ENCODE data around the gene PPP4C.

Gene PPP4C
- long read RNA-seq, transcript PPP4C-201 (9 exons, 1,407 nt), result major isoform, 81 of 240 reads
- long read RNA-seq, transcript PPP4C-214 (8 exons, 1,301 nt), result minor isoform, 15 of 240 reads
- long read RNA-seq, partial matches to known transcripts, result 3 of 240 reads
- long read RNA-seq, other reads (novel, unspliced or antisense), result 136 of 240 reads

DNA sequence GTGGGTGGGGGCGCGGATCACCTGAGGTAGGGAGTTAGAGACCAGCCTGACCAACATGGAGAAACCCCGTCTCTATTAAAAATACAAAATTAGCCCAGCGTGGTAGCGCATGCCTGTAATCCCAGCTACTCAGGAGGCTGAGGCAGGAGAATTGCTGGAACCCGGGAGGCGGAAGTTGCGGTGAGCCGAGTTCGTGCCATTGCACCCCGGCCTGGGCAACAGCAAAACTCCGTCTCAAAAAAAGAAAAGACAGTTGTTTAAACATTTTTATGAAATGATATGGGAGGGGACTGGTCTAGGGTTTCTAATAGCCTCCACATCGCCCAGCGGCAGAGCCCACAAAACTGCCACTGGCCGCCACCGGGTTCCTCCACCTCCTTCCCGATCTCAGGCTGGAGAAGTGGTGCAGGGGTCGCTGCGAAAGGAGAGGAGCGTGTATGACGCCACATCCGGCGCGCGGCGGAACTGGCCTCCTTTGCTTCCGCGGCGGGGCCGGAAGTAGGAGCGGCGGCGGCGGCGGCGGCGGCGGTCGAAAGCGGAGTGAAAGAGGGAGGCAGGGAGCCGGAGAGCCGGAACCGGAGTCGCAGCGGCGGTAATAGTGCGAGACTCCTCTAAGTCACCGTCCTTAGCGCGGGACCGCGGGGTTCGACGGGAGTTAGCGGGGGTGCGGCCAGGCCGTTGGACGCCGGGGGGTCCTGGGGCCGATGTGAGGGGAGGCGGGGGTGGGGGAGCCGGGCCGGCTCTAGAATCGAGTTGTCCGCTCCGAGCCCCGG is at the start of gene PPP4C:
Gene PPP4C (plus strand): TSS at position 492 of the 773 bp plus-strand sequence. CDS start 384 bp downstream, outside the sequence.
- peak within 1 kb of the TSS; percentile 87 for H3K27ac ChIP-seq (replicated peaks)
- no peaks in the 10 kb centered on the region for H3K27me3 ChIP-seq (ENCODE audit: insufficient read depth, poor library complexity, severe bottlenecking)
- TF ChIP-seq, protein P1, sequence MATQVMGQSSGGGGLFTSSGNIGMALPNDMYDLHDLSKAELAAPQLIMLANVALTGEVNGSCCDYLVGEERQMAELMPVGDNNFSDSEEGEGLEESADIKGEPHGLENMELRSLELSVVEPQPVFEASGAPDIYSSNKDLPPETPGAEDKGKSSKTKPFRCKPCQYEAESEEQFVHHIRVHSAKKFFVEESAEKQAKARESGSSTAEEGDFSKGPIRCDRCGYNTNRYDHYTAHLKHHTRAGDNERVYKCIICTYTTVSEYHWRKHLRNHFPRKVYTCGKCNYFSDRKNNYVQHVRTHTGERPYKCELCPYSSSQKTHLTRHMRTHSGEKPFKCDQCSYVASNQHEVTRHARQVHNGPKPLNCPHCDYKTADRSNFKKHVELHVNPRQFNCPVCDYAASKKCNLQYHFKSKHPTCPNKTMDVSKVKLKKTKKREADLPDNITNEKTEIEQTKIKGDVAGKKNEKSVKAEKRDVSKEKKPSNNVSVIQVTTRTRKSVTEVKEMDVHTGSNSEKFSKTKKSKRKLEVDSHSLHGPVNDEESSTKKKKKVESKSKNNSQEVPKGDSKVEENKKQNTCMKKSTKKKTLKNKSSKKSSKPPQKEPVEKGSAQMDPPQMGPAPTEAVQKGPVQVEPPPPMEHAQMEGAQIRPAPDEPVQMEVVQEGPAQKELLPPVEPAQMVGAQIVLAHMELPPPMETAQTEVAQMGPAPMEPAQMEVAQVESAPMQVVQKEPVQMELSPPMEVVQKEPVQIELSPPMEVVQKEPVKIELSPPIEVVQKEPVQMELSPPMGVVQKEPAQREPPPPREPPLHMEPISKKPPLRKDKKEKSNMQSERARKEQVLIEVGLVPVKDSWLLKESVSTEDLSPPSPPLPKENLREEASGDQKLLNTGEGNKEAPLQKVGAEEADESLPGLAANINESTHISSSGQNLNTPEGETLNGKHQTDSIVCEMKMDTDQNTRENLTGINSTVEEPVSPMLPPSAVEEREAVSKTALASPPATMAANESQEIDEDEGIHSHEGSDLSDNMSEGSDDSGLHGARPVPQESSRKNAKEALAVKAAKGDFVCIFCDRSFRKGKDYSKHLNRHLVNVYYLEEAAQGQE (IDR thresholded peaks at IDR 0.05; ENCODE audit: insufficient replicate concordance, low read depth), result peak; percentile 33
- TF ChIP-seq GABPA (IDR thresholded peaks at IDR 0.05; ENCODE audit: low read depth) (peak; percentile 89), POLR2AphosphoS5 (IDR thresholded peaks at IDR 0.05; ENCODE audit: low read depth) (peak; percentile 92), SPI1 (IDR thresholded peaks at IDR 0.05; ENCODE audit: borderline replicate concordance, low read depth) (peak; percentile 69; the same call in 1 of the 2 replicates)
- TF ChIP-seq, protein P2, sequence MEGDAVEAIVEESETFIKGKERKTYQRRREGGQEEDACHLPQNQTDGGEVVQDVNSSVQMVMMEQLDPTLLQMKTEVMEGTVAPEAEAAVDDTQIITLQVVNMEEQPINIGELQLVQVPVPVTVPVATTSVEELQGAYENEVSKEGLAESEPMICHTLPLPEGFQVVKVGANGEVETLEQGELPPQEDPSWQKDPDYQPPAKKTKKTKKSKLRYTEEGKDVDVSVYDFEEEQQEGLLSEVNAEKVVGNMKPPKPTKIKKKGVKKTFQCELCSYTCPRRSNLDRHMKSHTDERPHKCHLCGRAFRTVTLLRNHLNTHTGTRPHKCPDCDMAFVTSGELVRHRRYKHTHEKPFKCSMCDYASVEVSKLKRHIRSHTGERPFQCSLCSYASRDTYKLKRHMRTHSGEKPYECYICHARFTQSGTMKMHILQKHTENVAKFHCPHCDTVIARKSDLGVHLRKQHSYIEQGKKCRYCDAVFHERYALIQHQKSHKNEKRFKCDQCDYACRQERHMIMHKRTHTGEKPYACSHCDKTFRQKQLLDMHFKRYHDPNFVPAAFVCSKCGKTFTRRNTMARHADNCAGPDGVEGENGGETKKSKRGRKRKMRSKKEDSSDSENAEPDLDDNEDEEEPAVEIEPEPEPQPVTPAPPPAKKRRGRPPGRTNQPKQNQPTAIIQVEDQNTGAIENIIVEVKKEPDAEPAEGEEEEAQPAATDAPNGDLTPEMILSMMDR (IDR thresholded peaks at IDR 0.05; ENCODE audit: insufficient read depth, low read length), result no peak

DNA sequence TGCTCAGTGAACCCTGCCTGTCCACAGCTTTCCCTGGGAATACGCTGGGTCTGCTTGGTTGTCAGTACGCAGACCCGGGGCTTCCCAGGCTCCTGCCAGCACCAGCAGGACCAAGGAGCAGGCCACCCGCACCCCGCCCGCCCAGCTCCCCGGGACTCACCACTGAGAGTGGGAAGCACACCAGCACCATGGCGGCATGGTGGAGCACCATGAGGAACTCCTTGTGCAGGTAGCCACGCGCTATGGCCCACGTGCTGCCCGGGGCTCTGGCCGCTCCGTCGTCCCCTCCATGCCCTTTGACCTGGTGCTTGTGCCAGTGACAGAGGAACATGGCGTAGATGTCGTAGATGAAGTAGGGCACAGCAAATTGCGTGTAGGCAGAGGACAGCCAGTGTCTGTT is 49.3 kb upstream of the PPP4C start:
- no peak for DNase-seq (ENCODE audit: low read depth in 1 of 2, low spot score in 1 of 2)
- peaks cover 54% of the 10 kb centered on the region for H3K27me3 ChIP-seq (ENCODE audit: insufficient read depth, poor library complexity, severe bottlenecking)
- TF ChIP-seq, protein P1 (IDR thresholded peaks at IDR 0.05; ENCODE audit: insufficient replicate concordance, low read depth), result no peak
- TF ChIP-seq POLR2AphosphoS5 (IDR thresholded peaks at IDR 0.05; ENCODE audit: low read depth) (no peak), GABPA (IDR thresholded peaks at IDR 0.05; ENCODE audit: low read depth) (no peak), SPI1 (IDR thresholded peaks at IDR 0.05; ENCODE audit: borderline replicate concordance, low read depth) (no peak)
- TF ChIP-seq, protein P2 (IDR thresholded peaks at IDR 0.05; ENCODE audit: insufficient read depth, low read length), result no peak
- H3K4me3 ChIP-seq (replicated peaks; ENCODE audit: insufficient read depth, low read length), result no peak overlapping the region
- H3K27ac ChIP-seq (replicated peaks), result no peak overlapping the region

More for the DNA sequence above, at the start of gene PPP4C:
- peak within 1 kb of the TSS; percentile 92 for H3K4me3 ChIP-seq (replicated peaks; ENCODE audit: insufficient read depth, low read length)
- DNase-seq (ENCODE audit: low read depth in 1 of 2, low spot score in 1 of 2), result peak; percentile 89 to 91

DNA sequence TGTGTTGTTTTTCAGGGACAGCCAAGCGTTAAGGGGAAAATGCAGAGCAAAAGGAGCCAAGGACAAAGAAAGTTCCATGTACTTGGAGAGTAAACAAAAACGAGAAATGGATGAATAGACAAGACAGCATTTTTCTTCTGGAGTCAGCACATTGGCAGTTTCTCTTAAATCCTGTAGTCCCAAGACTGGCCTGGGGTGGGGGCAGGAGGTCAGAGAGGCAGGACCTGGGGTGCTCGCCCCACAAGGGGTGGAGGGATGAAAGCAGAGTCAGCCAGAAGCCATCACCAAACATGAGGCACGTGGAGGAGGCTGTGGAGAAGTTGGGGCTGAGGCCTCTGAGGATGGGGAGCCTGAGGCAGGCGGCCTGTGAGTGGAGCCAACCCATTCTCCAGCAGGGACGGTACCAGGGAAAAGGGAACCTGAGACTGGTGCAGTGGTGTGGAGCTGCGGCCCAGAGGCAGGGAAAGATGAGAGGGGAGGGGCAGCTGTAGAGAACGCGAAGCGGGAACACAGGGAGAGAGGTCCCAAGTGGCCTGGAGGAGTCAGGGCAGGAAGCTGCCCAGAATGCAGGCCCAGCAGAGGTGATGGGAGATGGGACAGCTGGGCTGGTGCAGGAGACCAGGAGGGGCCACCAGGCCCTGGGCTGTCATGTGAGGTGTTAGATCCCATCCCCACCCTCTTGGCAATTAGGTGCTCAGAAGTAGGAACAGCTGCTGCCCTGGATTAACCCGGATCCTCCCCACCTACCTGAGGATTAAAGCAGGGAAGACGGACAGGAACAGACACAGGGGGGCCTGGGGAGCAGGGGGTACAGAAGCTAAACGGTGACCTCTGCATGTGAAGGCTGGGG is 48.0 kb upstream of the PPP4C start:
- TF ChIP-seq GABPA (IDR thresholded peaks at IDR 0.05; ENCODE audit: low read depth), result no peak
- TF ChIP-seq, protein P1 (IDR thresholded peaks at IDR 0.05; ENCODE audit: insufficient replicate concordance, low read depth), result no peak
- TF ChIP-seq, protein P2 (IDR thresholded peaks at IDR 0.05; ENCODE audit: insufficient read depth, low read length), result no peak
- TF ChIP-seq SPI1 (IDR thresholded peaks at IDR 0.05; ENCODE audit: borderline replicate concordance, low read depth), result no peak
- no peak for TF ChIP-seq POLR2AphosphoS5 (IDR thresholded peaks at IDR 0.05; ENCODE audit: low read depth)
- Histone ChIP-seq H3K27ac (replicated peaks) (no peak overlapping the region), H3K4me3 (replicated peaks; ENCODE audit: insufficient read depth, low read length) (no peak overlapping the region), H3K27me3 (ENCODE audit: insufficient read depth, poor library complexity, severe bottlenecking) (peaks cover 60% of the 10 kb centered on the region)
- DNase-seq (ENCODE audit: low read depth in 1 of 2, low spot score in 1 of 2), result no peak
